Measurements from ENCODE around the gene FXR2. TPM values are rescaled to one million over a fixed set of nuclear protein-coding genes. Genes with fewer than 3 reads are reported as not detected.

Gene FXR2
- total RNA-seq, 1 experiment from 2014 or later, result 49.7 TPM

GRCh38 chr17:7570351-7570750 lies 44.3 kb downstream of the FXR2 start:
- Histone ChIP-seq H3K4me2 (ENCODE audit: low read length) (0 out of 2 replicates have a peak overlapping the region, but pooled peaks have one; percentile 44), H3K9me2 (ENCODE audit: insufficient read depth) (no peaks in the 10 kb centered on the region), H3K79me2 (ENCODE audit: insufficient read depth, low read length) (peaks cover 67% of the 10 kb centered on the region), H3K9me3 (ENCODE audit: control insufficient read depth in 1 of 2, insufficient read depth in 1 of 2, low read depth in 1 of 2, low read length in 2 of 2) (no peaks in the 10 kb centered on the region), H3K9ac (ENCODE audit: low read length) (no peak overlapping the region), H3K27me3 (ENCODE audit: insufficient read depth, low read length) (no peaks in the 10 kb centered on the region), H3K27ac (ENCODE audit: low read depth, low read length) (no peak overlapping the region; the same call in 1 of the 2 replicates), H2AFZ (ENCODE audit: low read depth, low read length, poor library complexity, severe bottlenecking) (no peak overlapping the region), H3K4me1 (ENCODE audit: control insufficient read depth in 1 of 2, insufficient read depth in 2 of 2, low read length in 2 of 2) (peaks cover 5 to 36% of the 10 kb centered on the region in 2 experiments; a peak in 3 of 4 replicates), H3K4me3 (replicated peaks in 1 of 2; ENCODE audit: low read depth in 1 of 2, low read length in 2 of 2) (no peak overlapping the region), H3K36me3 (ENCODE audit: control insufficient read depth in 1 of 2, insufficient read depth in 2 of 2, low read length in 2 of 2) (peaks cover 31 to 66% of the 10 kb centered on the region in 2 experiments), H4K20me1 (ENCODE audit: insufficient read depth) (peaks cover 17% of the 10 kb centered on the region; the same call in 1 of the 2 replicates)
- ChIA-PET CTCF (no interaction called here), POLR2A (interaction anchor here (0.6 to 1.2 kb wide), 2 partner anchors 147 to 176 kb away, joined by 3 read pairs; partner anchors contain the start of genes DNAH2 and PLSCR3), RAD21 (ENCODE audit: low non-redundant PET in 1 of 2, low total read pairs in 2 of 2, uncharacterized antibody in 2 of 2, unreplicated experiment in 2 of 2) (no interaction called here)
- no TSS peak for BruUV-seq (replicated peaks)
- no peak for DNase-seq (ENCODE audit: low read depth, low spot score)
- intact Hi-C loops (cut with micrococcal nuclease), result no loop called here
- no peak for ATAC-seq
- TF ChIP-seq ZFX (IDR thresholded peaks at IDR 0.05) (no peak), ZNF274 (IDR thresholded peaks at IDR 0.05; ENCODE audit: low read depth, low read length) (no peak), JUND (IDR thresholded peaks at IDR 0.05) (no peak), RAD21 (IDR thresholded peaks at IDR 0.05; ENCODE audit: low read depth) (no peak), EZH2 (IDR thresholded peaks at IDR 0.05) (no peak), ELF1 (IDR thresholded peaks at IDR 0.05; ENCODE audit: borderline replicate concordance, low read depth) (no peak), TCF7L2 (IDR thresholded peaks at IDR 0.05; ENCODE audit: borderline replicate concordance, extremely low read depth, insufficient read depth, insufficient read length) (no peak), YY1 (IDR thresholded peaks at IDR 0.05; ENCODE audit: extremely low read depth, insufficient replicate concordance, low read depth, low read length) (no peak), POLR2A (IDR thresholded peaks at IDR 0.05; ENCODE audit: borderline replicate concordance, extremely low read depth, insufficient read depth, insufficient read length) (no peak), FOSL1 (IDR thresholded peaks at IDR 0.05; ENCODE audit: low read depth) (no peak), ZBTB33 (IDR thresholded peaks at IDR 0.05; ENCODE audit: extremely low read depth, insufficient replicate concordance, low read length) (no peak), SIN3A (IDR thresholded peaks at IDR 0.05; ENCODE audit: low read depth) (no peak), ATF3 (IDR thresholded peaks at IDR 0.05) (no peak), EZH2phosphoT487 (IDR thresholded peaks at IDR 0.05; ENCODE audit: borderline replicate concordance) (no peak), EGR1 (IDR thresholded peaks at IDR 0.05; ENCODE audit: low read depth) (no peak), POLR2AphosphoS5 (IDR thresholded peaks at IDR 0.05; ENCODE audit: low read depth, low read length) (no peak), MAX (IDR thresholded peaks at IDR 0.05) (no peak)
